KMS-11 (cell line): ENCODE data around the gene PDXK.

Experiments
- H2AFZ ChIP-seq: fragments of 200-600 bp; sonication (generic); 2 replicates; pipeline ENCODE4 v1.6.1; 2016; ENCODE audit warnings: antibody characterized with exemption, mixed run types, low read depth
- H3K27ac ChIP-seq: fragments of 200-600 bp; sonication (generic); 2 replicates; pipeline ENCODE4 v1.6.1; 2016; ENCODE audit warnings: mild to moderate bottlenecking, mixed run types
- H3K27me3 ChIP-seq: fragments of 200-600 bp; sonication (generic); 2 replicates; pipeline ENCODE4 v1.6.1; 2017; ENCODE audit warnings: mild to moderate bottlenecking, low read depth, mixed run types, moderate library complexity; ENCODE audit not compliant: insufficient read depth
- H3K36me3 ChIP-seq: fragments of 200-600 bp; sonication (generic); 2 replicates; pipeline ENCODE4 v1.6.1; 2017; ENCODE audit warnings: mild to moderate bottlenecking, mixed run types; ENCODE audit not compliant: insufficient read depth
- H3K4me1 ChIP-seq: fragments of 200-600 bp; sonication (generic); 2 replicates; pipeline ENCODE4 v1.6.1; 2016; ENCODE audit warnings: mild to moderate bottlenecking, low read depth, mixed run types; ENCODE audit not compliant: poor library complexity, severe bottlenecking
- H3K4me2 ChIP-seq: fragments of 200-600 bp; sonication (generic); 2 replicates; pipeline ENCODE4 v1.7.0; 2016; ENCODE audit warnings: mild to moderate bottlenecking, mixed run types
- H3K4me3 ChIP-seq: fragments of 200-600 bp; sonication (generic); IDR thresholded peaks from 2 replicates; pipeline ENCODE4 v1.6.1; 2017; ENCODE audit warnings: low read depth, low read length, mixed read lengths; ENCODE audit not compliant: insufficient read depth
- H3K79me2 ChIP-seq: fragments of 200-600 bp; sonication (generic); 2 replicates; pipeline ENCODE4 v1.6.1; 2016; ENCODE audit warnings: low read depth, mixed run types; ENCODE audit not compliant: insufficient read depth
- H3K9ac ChIP-seq: fragments of 200-600 bp; sonication (generic); 2 replicates; pipeline ENCODE4 v1.6.1; 2016; ENCODE audit warnings: mild to moderate bottlenecking, mixed run types
- H4K20me1 ChIP-seq: fragments of 200-600 bp; sonication (generic); 2 replicates; pipeline ENCODE4 v1.6.1; 2016; ENCODE audit warnings: mild to moderate bottlenecking, mixed run types; ENCODE audit not compliant: insufficient read depth
- CTCF ChIP-seq: fragments of 200-600 bp; sonication (generic); conservative IDR thresholded peaks from 2 replicates; pipeline ENCODE4 v1.6.1; 2017; ENCODE audit warnings: low read depth, mild to moderate bottlenecking, antibody characterized with exemption, low read length, moderate library complexity, mixed read lengths

PDXK gene

GRCh38 chr21:43741423-43742096, 22.6 kb downstream of the PDXK start:
- no peak overlapping the region for H2AFZ ChIP-seq
- no peaks in the 10 kb centered on the region for H3K27me3 ChIP-seq
- H3K9ac ChIP-seq = no peak overlapping the region
- H3K36me3 ChIP-seq = peaks cover 3% of the 10 kb centered on the region; the same call in 1 of the 2 replicates
- H3K4me1 ChIP-seq = no peaks in the 10 kb centered on the region
- no peak for TF ChIP-seq CTCF
- H3K79me2 ChIP-seq = no peaks in the 10 kb centered on the region
- no peaks in the 10 kb centered on the region for H4K20me1 ChIP-seq
- no peak overlapping the region for H3K27ac ChIP-seq
- no peak overlapping the region for H3K4me3 ChIP-seq
- no peak overlapping the region for H3K4me2 ChIP-seq

- Histone ChIP-seq H3K9ac (no peak overlapping the region), H3K79me2 (no peaks in the 10 kb centered on the region), H3K27ac (no peak overlapping the region), H3K27me3 (no peaks in the 10 kb centered on the region), H2AFZ (no peak overlapping the region), H3K4me2 (no peak overlapping the region), H3K36me3 (peaks cover 5% of the 10 kb centered on the region; the same call in 1 of the 2 replicates), H3K4me1 (no peaks in the 10 kb centered on the region), H4K20me1 (no peaks in the 10 kb centered on the region), H3K4me3 (no peak overlapping the region)
- TF ChIP-seq CTCF = no peak
Measured at GRCh38 chr21:43743947-43744346, 25.0 kb downstream of the PDXK start.

GRCh38 chr21:43744725-43745124, 25.8 kb downstream of the PDXK start:
- H3K4me2 ChIP-seq = no peak overlapping the region
- no peaks in the 10 kb centered on the region for H3K79me2 ChIP-seq
- no peaks in the 10 kb centered on the region for H3K27me3 ChIP-seq
- H3K27ac ChIP-seq = no peak overlapping the region
- no peaks in the 10 kb centered on the region for H3K4me1 ChIP-seq
- no peak for TF ChIP-seq CTCF
- no peaks in the 10 kb centered on the region for H4K20me1 ChIP-seq
- H3K9ac ChIP-seq = no peak overlapping the region
- no peak overlapping the region for H2AFZ ChIP-seq
- H3K4me3 ChIP-seq = no peak overlapping the region
- H3K36me3 ChIP-seq = peaks cover 5% of the 10 kb centered on the region; the same call in 1 of the 2 replicates

GRCh38 chr21:43745772-43746517, 27.0 kb downstream of the PDXK start:
- TF ChIP-seq CTCF = no peak
- no peaks in the 10 kb centered on the region for H3K27me3 ChIP-seq
- H3K79me2 ChIP-seq = no peaks in the 10 kb centered on the region
- H3K27ac ChIP-seq = no peak overlapping the region
- no peak overlapping the region for H3K4me3 ChIP-seq
- H3K9ac ChIP-seq = no peak overlapping the region
- H3K4me1 ChIP-seq = no peaks in the 10 kb centered on the region
- peaks cover 5% of the 10 kb centered on the region; the same call in 1 of the 2 replicates for H3K36me3 ChIP-seq
- no peaks in the 10 kb centered on the region for H4K20me1 ChIP-seq
- H3K4me2 ChIP-seq = no peak overlapping the region
- H2AFZ ChIP-seq = no peak overlapping the region
